Measurements from ENCODE around the gene CDC25B.

Gene CDC25B

DNA sequence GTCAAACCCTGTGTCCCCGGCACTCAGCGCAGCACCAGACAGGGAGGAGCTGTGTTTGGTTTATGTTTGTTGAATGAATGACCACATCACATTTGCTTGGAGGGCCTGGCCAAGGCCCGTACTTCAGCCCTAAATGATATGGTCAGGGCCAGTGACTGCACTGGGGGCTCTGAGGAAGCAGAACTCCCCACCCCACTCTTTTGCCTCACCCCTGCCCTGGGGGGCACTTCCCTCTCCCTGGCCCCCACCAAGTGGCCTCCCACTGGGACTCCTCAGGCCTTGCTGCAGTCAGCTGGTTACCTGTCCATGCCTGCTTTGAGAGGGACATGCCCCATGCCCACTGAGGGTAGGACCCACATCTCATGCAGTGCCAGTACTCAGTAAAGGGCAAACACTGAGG is 31.5 kb upstream of the CDC25B start:
- no peak for DNase-seq (ENCODE audit: low spot score)

DNA sequence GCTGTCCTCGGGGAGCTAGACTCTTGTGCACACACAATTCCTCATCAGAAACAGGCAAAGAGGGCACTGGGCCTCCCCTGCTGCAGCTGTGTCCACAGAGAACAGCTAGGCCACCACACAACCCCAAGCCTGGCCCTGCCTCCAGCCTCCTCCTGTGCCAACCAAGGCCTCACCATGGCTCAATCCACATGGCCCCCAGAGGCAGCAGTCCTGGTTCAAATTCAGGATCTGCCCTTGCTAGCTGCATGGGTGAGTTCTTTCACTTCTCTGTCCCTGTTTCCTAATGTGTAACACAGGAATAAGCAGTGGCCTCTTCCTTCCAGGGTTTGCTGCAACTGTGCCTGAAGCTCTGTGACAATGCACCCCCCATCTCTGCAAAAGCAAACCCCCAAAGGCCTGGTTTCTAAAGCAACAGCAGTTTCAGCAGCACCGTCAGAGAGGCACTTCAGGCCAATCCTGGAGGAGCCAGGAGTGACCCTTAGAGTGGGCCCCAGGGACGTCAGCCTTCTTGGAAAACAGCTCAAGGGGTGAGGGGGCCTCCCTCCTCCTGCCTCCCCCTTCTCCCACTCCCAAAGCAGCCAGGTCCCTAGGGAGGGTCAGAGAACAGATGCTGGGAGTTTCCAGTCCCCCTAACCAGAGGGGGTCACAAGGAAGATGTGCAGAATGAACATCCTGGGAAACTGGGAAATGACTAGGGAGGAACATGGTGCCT is 30.8 kb upstream of the CDC25B start:
- no peak for DNase-seq (ENCODE audit: low spot score)

GRCh38 chr20:3766422-3767109 is 29.5 kb upstream of the CDC25B start:
- DNase-seq (ENCODE audit: low spot score): no peak

DNA sequence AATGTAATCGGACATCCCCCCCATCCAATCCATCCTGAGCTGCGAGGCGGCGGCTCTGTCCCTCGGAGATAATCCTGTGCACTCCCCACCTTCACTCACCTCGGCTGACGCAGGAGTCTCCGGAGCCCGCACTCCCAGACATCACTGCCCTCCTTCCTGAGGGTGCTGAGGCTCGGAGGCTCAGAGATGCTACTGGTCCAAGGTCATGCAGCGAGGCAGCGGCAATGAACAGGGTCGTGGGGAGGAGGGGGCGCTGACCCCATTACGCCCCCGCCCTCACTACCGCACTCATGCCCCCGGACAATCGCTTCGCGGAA is 29.0 kb upstream of the CDC25B start:
- DNase-seq (ENCODE audit: low spot score): no peak

DNA sequence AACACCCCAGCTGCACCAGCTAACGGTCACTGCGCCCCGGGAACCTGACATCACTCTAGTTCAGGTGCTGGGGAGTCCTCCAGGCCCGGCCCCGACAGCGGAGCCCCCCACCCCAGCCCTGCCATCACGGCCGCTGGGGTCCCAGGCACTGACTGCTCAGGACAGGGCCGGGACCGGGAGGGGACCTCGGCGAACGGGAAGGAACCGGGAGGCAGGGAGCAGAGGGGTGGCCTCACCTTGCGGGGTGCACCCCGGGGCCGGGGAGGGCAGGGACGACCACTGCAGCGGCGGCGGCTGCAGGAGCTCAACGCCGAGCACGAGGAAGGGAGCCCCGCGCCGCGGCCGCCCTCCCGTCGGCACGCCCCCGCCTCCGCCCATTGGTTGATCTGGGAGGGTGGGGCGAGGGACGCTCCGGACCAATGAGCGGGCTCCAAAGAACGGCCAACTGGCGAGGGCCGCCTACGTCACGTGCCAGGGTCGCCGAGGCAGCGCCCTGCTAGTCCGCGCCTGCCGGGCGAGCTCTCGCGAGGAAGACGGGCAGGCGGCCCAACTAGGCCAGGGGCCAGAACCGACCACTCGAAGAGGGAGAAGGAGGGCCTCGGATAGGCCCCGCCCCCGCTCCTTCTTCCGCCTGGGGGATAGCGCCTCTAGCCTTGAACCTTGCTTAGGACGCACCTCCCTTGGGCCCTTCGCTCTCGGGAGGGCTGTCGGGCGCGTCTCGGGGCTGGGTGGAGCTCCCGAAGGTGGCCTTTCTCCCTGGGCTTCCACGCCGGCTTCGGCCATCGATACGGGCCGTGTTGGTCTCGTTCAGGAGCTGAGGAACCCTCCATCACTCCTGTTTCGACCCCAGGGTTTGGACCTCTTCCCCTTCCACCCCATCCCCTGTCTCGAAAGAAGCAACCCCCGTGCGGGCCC is 28.4 kb upstream of the CDC25B start, which contains the start of gene ADISSP:
Gene ADISSP, minus strand, starts transcription at position 327 of the 915 bp plus-strand sequence. CDS start 7,653 bp downstream, outside the sequence.
- peak; percentile 99 for DNase-seq (ENCODE audit: low spot score)

DNA sequence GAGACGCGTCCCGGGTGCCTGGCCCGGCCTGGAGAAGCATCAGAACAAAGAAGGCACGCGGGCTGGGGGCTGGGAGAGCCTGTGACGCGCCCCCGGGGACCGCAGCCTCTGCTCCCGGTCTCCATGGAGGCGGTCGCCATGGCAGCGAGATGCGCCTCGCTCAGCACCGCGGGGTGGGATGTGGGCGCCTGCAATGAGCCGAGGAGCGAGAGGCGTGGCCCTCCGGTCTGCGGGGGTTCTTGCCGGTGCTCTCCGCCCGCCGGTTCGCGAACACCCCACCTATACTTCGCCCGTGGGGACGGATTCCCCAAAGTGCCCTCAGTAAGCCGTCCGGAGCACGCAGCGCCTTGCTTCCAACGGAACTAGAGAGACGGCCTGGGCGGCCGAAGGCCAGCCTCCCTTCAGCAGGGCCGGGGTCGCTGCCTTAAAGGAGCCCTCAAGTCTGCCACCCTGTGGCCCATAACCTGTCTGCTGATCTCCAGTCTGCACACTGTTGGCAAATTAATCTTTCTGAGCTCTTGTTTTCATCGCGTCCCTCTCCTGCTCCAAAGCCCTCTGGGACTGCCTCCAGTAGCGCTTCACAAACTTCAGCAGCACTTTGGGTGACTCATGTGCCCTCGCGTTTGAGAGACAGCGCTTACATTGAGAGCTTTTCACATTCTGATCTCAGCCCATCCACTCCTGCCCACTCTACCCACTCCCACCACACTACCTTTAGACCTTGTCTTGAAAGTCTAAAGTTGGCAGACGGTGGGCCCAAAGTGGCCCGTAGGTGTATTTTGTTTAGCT is 27.6 kb upstream of the CDC25B start:
- peak; percentile 81 for DNase-seq (ENCODE audit: low spot score)

DNA sequence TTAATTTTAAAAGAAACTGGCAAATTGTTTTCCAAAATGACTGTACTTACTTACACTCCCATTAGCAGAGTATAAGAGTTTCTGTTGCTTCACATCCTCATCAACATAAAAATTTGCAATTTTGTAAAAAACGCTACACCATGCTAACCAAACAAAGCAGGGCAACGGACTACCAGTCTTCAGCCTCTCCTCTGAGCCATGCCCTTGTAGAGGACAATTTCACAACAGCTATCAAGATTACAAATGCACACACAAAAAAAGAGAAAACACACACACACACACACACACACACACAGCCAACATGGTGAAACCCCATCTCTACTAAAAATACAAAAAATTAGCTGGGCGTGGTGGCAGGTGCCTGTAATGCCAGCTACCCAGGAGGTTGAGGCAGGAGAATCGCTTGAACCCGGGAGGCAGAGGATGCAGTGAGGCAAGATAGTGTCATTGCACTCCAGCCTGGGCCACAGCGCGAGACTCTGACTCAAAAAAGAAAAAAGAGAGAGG is 24.5 kb upstream of the CDC25B start:
- DNase-seq (ENCODE audit: low spot score): no peak

DNA sequence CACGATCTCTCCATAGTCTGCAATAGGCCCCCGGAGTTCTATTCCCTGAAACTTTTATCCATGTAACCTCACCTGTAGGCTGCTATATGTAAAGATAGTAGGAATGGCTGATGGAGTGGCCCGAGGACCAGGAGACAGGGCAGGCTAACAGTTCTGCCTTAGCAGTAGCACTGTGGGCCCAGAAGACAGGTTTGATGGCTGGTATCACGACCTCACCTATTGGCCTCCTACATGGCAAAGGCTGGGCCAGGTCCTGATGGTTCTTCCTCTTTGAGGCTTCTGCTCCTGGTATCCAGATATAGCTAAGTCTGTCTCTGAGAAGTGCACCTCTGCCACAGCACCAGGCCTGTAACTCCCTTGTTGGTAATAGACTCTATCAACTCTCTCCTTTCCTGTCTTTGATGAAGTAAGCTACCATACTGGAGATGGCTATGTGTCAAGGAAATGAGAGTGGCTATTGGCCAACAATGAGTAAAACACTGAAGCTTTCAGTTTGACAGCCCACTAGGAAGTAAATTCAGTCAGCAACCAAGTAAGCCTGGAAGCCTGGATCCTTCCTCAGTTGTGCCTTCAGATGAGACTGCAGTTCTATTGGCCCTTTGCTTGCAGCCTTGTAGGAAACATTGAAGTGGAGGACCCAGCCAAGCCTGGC is 20.5 kb upstream of the CDC25B start:
- DNase-seq (ENCODE audit: low spot score): no peak

- DNase-seq (ENCODE audit: low spot score): no peak
Measured at GRCh38 chr20:3777381-3777715, 18.8 kb upstream of the CDC25B start.

DNA sequence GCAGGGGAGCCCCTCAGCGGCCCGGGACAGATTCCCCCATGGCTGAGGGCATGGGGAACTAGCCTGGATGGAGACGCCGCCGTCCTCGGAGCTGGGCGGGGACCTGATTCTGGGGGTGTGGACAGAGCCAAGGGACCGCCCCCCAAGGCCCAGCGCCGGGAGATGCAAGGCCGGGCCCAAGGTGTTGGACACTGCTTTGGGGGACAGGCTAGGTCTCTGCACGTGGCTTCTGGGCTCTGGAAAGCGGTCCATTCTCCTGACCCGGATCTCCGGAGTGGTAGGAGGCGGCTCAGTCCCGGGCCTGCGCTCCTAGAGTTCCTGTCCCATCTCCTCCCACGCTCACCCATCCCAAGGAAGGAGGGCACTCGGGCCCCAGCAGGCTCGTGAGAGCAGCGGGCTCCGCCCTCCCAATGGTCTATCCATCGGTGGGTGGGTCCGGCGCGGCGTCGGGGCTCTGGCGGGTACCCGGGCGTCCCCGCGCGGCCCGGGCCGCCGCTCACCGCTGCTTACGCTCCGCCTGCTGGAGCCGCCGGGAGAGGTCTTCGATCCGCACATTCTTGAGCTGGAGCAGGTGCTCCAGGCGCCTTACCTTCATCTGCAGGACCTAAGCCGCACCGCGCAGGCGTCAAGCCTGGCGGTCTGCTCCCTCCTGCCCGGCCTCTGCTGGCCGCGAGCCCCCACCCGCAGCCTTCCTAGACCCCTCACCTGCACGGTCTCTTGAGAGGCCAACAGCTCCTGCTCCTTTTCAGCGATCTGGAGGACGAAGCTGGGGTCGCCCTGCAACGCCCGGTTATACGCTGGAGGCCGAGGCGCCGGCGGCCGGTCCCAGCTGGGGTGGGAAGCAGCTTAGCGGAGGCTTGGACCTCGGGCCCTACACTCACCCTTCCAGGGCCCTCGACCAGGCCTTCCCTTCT is 18.1 kb upstream of the CDC25B start:
- peak; percentile 85 for DNase-seq (ENCODE audit: low spot score)

- DNase-seq (ENCODE audit: low spot score): no peak
Measured at GRCh38 chr20:3778976-3779375, 17.1 kb upstream of the CDC25B start.

DNA sequence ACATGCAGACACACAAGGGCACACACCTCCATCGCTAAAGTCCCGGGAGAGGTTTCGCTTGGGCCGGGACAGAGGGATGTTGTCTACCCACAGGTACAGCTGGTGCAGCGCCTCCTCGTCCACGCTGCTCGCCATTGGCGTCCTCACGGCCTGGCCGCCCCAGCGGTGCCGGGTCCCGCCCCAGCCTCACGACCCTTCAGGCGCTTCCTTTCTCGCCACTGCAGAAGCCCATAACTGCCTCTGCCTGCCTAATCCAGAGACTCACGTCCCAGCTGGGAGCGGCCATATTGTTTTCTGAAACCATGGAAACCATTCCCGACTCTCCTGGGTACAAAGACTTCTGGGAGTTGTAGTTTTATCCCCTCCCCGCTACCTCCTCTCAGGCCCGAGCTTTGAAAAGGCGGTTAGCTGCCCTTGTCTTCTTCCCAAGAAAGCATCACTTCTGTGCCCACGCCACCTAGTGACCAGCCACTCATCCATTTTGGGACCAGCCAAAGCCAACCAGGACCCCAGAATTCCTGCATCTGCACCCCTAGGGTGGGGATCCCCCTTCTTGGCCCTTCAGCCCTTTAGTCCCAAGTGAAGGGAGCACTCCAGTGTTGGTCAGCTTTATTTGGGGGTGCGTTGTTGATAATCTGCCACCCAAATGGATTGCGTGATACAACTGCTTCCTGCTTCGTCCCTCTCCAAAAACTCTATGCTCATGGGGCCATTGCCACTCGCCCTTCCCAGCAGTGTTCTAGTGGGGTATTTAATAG is 14.8 kb upstream of the CDC25B start, which contains the start of gene SPEF1:
Gene SPEF1, minus strand, starts transcription at position 296 of the 758 bp plus-strand sequence. Its CDS starts 161 bp downstream, at position 135.
- peak; percentile 99 for DNase-seq (ENCODE audit: low spot score)

- DNase-seq (ENCODE audit: low spot score): no peak
Measured at GRCh38 chr20:3782597-3782996, 13.5 kb upstream of the CDC25B start.

DNA sequence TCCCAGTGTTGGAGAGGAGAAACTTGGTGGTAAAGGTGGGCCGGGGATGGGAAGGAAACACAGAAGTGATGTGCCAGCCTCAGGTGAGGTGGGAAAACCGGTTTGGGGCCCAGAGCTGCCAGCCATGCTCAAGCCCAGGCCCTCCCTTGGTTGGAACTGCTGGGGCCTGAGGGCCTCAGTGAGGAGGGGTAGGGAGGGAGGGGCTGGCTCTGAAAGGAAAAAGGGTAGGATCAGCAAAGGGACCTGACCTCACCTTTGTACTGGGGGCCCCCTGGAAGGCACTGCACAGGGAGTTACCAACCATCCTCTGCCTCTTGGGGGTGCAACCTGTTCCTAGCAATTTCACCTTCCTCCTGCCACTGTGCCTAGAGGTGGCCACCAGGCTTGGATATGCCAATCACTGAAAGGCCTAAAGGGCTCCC is 13.0 kb upstream of the CDC25B start:
- no peak for DNase-seq (ENCODE audit: low spot score)

DNA sequence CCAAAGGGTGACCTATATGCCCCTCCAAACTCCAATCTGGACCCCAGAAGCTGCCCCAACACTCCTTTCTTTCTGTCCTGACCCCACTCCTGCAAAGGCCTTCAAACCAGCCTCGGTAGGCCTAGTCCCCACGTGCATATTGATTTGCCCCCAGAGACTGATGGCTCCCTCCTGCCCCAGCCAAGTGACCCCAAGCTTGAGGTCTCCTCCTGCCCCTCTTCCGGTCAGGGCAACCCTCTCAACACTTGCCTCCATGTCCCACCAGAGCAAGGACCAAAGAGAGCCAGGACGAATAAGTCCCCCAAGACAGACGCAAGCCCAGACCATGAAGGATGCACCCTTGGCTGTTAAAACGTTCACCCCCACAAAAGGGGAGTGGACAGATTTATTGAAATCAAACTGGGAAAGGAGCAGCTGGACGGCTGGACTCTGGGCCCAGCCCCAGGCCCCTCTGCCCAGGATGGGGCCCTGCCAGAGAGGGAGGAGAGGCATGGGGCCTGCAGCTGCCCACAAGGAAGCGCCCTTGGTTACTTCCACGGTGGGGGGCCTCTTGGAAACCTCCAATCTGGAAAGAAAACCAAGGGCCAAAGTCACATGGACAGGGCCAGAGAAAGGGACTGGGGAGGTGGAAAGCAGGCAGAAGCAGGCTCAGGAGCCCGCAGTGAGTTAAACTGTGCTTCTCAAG is 12.5 kb upstream of the CDC25B start:
- DNase-seq (ENCODE audit: low spot score): no peak

DNA sequence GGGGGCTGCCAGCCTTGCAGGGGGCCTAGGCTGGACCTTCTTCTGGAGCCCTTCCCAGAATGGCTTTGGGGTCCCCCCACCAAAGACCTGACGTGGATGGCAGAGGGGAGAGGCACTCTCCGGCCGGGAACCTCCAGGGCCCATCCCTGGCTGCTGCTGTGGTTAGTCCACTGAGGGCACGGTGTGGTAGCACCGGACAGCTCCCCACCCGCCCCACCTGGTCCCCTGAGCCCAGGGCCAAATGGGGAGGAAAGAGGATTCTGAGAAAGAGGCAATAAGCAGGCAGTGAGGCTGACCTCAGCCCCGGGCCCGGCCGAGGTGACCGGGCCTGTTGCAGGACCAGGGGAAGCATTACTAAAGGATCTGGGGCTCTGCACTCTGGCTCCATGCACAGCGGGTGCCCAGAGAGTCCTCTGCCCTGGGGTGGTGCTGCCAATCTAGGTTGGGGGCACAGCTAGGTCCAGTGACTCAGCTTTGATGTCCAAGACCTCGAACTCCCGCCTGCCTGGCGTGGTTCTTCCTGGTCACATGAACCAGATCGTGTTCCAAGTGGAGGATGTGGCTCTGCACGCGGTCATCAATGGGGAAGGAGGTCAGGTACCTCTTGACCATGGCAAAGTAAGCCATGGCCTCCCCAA is 11.8 kb upstream of the CDC25B start:
- DNase-seq (ENCODE audit: low spot score): no peak

- no peak for DNase-seq (ENCODE audit: low spot score)
Measured at GRCh38 chr20:3784863-3785239, 11.3 kb upstream of the CDC25B start.
